ENCODE measurements around the gene TBC1D23. TPM values are rescaled to one million over a fixed set of nuclear protein-coding genes. Genes with fewer than 3 reads are reported as not detected.
A peak's percentile ranks its signal among the peaks of the same experiment; 100 is the strongest.

TBC1D23 gene
- total RNA-seq, 1 donor from 2014 or later, result 56.9 TPM

GRCh38 chr3:100329800-100330489, 69.2 kb downstream of the TBC1D23 start:
- peaks cover 0 to 5% of the 10 kb centered on the region in 2 donors for H3K4me1 ChIP-seq
- TF ChIP-seq, protein P1, sequence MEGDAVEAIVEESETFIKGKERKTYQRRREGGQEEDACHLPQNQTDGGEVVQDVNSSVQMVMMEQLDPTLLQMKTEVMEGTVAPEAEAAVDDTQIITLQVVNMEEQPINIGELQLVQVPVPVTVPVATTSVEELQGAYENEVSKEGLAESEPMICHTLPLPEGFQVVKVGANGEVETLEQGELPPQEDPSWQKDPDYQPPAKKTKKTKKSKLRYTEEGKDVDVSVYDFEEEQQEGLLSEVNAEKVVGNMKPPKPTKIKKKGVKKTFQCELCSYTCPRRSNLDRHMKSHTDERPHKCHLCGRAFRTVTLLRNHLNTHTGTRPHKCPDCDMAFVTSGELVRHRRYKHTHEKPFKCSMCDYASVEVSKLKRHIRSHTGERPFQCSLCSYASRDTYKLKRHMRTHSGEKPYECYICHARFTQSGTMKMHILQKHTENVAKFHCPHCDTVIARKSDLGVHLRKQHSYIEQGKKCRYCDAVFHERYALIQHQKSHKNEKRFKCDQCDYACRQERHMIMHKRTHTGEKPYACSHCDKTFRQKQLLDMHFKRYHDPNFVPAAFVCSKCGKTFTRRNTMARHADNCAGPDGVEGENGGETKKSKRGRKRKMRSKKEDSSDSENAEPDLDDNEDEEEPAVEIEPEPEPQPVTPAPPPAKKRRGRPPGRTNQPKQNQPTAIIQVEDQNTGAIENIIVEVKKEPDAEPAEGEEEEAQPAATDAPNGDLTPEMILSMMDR (IDR thresholded peaks at IDR 0.05), result no peak
- no peak overlapping the region for H3K27ac ChIP-seq
- DNase-seq (ENCODE audit: low spot score in 2 of 2), result no peak
- no peak overlapping the region for H3K4me3 ChIP-seq
- peaks cover 0 to 10% of the 10 kb centered on the region in 2 donors for H3K36me3 ChIP-seq
- no peaks in the 10 kb centered on the region for H3K9me3 ChIP-seq
- intact Hi-C loops (cut with DNase I), result no loop called here
- no peaks in the 10 kb centered on the region for H3K27me3 ChIP-seq

DNA sequence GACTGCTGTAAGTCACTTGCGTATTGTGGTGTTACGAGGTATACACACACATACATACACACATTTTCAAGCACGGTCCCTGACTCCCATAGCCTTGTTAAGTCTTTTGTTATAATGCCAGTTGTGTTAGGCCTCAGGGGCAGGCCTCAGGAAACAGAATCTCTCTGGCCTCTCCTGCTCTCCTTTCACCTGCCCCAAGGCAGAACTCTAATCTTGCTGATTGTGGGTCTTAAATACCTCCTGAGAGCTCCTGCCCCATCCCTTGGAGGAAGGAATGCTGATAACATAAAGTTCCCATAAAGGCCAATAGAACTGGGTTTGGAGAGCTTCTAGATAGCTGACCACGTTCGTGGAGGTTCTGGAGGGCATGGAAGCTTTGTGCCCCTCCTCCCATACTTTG, 69.9 kb downstream of the TBC1D23 start:
- Histone ChIP-seq H3K27ac (no peak overlapping the region), H3K9me3 (no peaks in the 10 kb centered on the region), H3K4me1 (peaks cover 0 to 5% of the 10 kb centered on the region in 2 donors), H3K4me3 (no peak overlapping the region), H3K27me3 (no peaks in the 10 kb centered on the region), H3K36me3 (peaks cover 0 to 8% of the 10 kb centered on the region in 2 donors)
- intact Hi-C loops (cut with DNase I), result no loop called here
- TF ChIP-seq, protein P1 (IDR thresholded peaks at IDR 0.05), result no peak
- DNase-seq (ENCODE audit: low spot score in 2 of 2), result no peak

- H3K27ac ChIP-seq, result no peak overlapping the region
- H3K4me1 ChIP-seq, result peaks cover 0 to 5% of the 10 kb centered on the region in 2 donors
- H3K27me3 ChIP-seq, result no peaks in the 10 kb centered on the region
- TF ChIP-seq, protein P1 (IDR thresholded peaks at IDR 0.05), result no peak
- no peak overlapping the region for H3K4me3 ChIP-seq
- no peak for DNase-seq (ENCODE audit: low spot score in 2 of 2)
- no peaks in the 10 kb centered on the region for H3K9me3 ChIP-seq
- intact Hi-C loops (cut with DNase I), result no loop called here
- H3K36me3 ChIP-seq, result peaks cover 0 to under 1% of the 10 kb centered on the region in 2 donors
These were observed 70.9 kb downstream of the TBC1D23 start for GRCh38 chr3:100331660-100332059.

- Histone ChIP-seq H3K27me3 (no peaks in the 10 kb centered on the region), H3K27ac (no peak overlapping the region), H3K9me3 (no peaks in the 10 kb centered on the region), H3K36me3 (no peaks in the 10 kb centered on the region), H3K4me3 (no peak overlapping the region), H3K4me1 (peaks cover 0 to 5% of the 10 kb centered on the region in 2 donors)
- TF ChIP-seq, protein P1 (IDR thresholded peaks at IDR 0.05), result no peak
- intact Hi-C loops (cut with DNase I), result no loop called here
- no peak for DNase-seq (ENCODE audit: low spot score in 2 of 2)
These were observed 72.3 kb downstream of the TBC1D23 start for GRCh38 chr3:100333051-100333450.

DNA sequence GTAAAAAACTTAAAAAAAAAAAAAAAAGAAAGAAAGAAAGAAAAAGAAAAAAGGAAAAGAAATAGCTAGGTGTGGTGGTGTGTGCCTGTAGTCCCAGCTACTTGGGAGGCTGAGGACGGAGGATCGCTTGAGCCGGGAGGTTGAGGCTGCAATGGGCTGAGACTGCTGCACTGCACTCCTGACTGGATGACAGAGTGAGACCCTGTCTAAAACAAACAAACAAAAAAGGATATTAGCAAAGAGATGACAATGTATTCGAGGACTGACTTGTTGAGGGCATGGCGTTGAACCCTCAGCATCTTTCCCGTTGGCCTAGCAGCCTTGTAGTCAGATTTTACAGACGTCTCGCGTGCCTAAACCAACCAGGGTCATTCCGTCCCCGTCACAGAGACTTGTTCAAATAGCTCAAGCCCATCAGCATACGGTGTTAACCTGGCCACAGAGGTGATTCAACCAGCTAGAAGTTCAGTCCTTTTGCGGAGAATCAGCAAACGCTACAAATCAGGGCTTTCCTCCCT, 73.2 kb downstream of the TBC1D23 start:
- TF ChIP-seq, protein P1 (IDR thresholded peaks at IDR 0.05), result no peak
- Histone ChIP-seq H3K36me3 (no peaks in the 10 kb centered on the region), H3K4me1 (peaks cover 0 to 5% of the 10 kb centered on the region in 2 donors), H3K27ac (peak overlapping the region; percentile 77 to 78), H3K27me3 (no peaks in the 10 kb centered on the region), H3K4me3 (peak overlapping the region; percentile 69 to 77), H3K9me3 (no peaks in the 10 kb centered on the region)
- intact Hi-C loops (cut with DNase I), result no loop called here
- no peak for DNase-seq (ENCODE audit: low spot score in 2 of 2)

All from ascending aorta (tissue), 2 donors.